ENCODE data around the gene FBN2. TPM values are rescaled to one million over a fixed set of nuclear protein-coding genes. Genes with fewer than 3 reads are reported as not detected.
A peak's percentile ranks its signal among the peaks of the same experiment; 100 is the strongest.

The FBN2 gene
- total RNA-seq, 1 experiment from 2014 or later, result 193 TPM

DNA sequence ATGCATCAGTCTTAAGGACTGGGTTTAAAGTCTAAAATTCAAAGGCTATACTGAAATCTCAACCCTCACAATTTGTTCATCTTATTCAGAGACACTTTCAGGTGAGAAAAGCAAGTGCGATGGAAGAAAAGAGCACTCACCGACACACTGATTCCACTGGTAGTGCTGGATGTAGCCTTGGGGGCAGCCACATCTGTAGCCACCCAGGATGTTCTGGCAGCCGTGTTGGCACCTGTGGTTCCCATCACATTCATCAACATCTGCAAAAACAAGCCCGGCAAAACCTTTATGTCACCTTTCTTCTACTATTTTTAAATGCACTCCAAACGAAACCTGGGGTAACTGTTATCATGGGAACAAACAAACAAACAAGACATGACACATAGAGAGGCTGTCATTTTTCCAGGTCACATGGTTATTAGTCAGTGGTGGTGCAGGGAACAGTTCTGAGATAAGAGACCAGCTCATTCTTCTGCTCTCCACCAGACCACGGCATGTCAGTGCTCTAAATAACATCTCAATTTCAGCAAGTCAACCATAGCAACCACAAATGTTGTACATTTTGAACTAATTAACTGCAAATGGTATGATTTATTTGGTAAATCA is 266.1 kb downstream of the FBN2 start:
- TF ChIP-seq, protein P1, sequence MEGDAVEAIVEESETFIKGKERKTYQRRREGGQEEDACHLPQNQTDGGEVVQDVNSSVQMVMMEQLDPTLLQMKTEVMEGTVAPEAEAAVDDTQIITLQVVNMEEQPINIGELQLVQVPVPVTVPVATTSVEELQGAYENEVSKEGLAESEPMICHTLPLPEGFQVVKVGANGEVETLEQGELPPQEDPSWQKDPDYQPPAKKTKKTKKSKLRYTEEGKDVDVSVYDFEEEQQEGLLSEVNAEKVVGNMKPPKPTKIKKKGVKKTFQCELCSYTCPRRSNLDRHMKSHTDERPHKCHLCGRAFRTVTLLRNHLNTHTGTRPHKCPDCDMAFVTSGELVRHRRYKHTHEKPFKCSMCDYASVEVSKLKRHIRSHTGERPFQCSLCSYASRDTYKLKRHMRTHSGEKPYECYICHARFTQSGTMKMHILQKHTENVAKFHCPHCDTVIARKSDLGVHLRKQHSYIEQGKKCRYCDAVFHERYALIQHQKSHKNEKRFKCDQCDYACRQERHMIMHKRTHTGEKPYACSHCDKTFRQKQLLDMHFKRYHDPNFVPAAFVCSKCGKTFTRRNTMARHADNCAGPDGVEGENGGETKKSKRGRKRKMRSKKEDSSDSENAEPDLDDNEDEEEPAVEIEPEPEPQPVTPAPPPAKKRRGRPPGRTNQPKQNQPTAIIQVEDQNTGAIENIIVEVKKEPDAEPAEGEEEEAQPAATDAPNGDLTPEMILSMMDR (IDR thresholded peaks at IDR 0.05; ENCODE audit: unreplicated experiment), result no peak
- POLR2A ChIA-PET, result no interaction called here
- H3K4me3 Mint-ChIP-seq (ENCODE audit: unreplicated experiment), result no peak overlapping the region
- H3K27ac Mint-ChIP-seq (ENCODE audit: low read depth, unreplicated experiment), result no peak overlapping the region
- intact Hi-C loops (cut with micrococcal nuclease), result no loop called here
- CTCF ChIA-PET, result no interaction called here
- peaks cover 13% of the 10 kb centered on the region for H3K4me1 Mint-ChIP-seq (ENCODE audit: insufficient read depth, unreplicated experiment)
- peaks cover 49% of the 10 kb centered on the region for H3K36me3 Mint-ChIP-seq (ENCODE audit: insufficient read depth, unreplicated experiment)
- H3K27me3 Mint-ChIP-seq (ENCODE audit: insufficient read depth, unreplicated experiment), result no peaks in the 10 kb centered on the region
- peaks cover 3% of the 10 kb centered on the region for H3K9me3 Mint-ChIP-seq (ENCODE audit: unreplicated experiment)
- no TSS peak for BruUV-seq (replicated peaks)
- DNase-seq (ENCODE audit: unreplicated experiment), result peak; percentile 58

DNA sequence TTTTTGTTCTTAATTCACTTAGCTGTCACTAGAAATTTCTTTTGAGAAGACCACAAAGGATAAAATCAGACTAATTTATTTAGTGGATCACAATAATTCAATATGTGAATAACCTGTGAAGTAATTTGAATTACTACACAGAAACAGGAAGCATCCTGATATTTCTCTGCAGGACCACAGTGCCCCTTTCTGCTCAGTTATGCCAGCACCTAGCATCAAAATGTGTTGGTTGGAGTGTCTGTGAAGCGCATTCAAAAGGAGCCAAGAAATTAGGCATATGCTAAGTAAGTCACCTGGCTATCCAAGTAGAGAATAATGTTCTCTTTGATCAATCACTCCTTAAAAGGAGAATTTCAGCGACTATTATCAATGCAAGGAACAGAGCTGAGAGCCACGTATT is 267.0 kb downstream of the FBN2 start:
- Mint-ChIP-seq H3K4me1 (ENCODE audit: insufficient read depth, unreplicated experiment) (peaks cover 6% of the 10 kb centered on the region), H3K27ac (ENCODE audit: low read depth, unreplicated experiment) (no peak overlapping the region), H3K9me3 (ENCODE audit: unreplicated experiment) (peaks cover 6% of the 10 kb centered on the region), H3K4me3 (ENCODE audit: unreplicated experiment) (no peak overlapping the region), H3K27me3 (ENCODE audit: insufficient read depth, unreplicated experiment) (no peaks in the 10 kb centered on the region), H3K36me3 (ENCODE audit: insufficient read depth, unreplicated experiment) (peaks cover 44% of the 10 kb centered on the region)
- DNase-seq (ENCODE audit: unreplicated experiment), result no peak
- no TSS peak for BruUV-seq (replicated peaks)
- TF ChIP-seq, protein P1 (IDR thresholded peaks at IDR 0.05; ENCODE audit: unreplicated experiment), result no peak
- CTCF ChIA-PET, result interaction anchor here (0.7 to 0.8 kb wide), 2 partner anchors 8 to 666 kb away, joined by 3 read pairs; no protein-coding TSS in a partner anchor
- intact Hi-C loops (cut with micrococcal nuclease), result no loop called here
- POLR2A ChIA-PET, result no interaction called here

DNA sequence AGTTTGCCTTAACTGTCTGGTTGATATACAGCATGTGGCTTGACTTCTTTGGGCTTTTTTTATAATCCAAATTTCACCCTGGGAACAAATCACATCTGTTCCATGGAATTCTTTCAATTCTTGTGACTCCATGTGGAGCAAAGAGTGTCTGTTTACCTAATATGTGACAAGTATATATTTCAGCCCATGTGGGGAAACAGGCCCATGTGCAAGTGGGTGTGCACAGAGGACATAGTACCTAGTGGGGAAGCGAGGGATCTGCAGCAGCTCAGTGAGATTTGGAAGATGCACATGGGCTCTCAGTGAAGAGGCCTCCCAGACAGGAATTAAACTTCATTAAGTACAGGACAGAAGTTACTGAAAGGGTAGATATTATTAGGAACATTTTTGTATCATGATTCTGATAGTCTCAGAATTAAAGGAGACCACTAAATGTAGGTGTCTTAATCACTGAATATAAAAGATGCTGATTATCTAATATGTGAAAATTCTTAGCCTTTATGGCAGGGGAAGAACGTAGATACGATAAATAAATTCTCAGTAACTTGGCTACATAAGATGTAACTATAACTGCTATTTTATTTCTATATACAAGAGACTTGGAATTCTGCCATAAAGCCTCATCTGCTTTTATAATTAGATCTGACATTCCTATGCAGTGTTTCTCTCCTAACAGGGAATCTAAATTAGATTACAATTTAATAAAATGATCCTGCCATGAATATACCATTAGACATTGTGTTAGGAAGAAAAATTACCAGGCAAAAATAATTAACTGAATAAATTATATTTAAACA is 273.3 kb downstream of the FBN2 start:
- Mint-ChIP-seq H3K9me3 (ENCODE audit: unreplicated experiment) (peaks cover 6% of the 10 kb centered on the region), H3K36me3 (ENCODE audit: insufficient read depth, unreplicated experiment) (peaks cover 34% of the 10 kb centered on the region), H3K4me3 (ENCODE audit: unreplicated experiment) (no peak overlapping the region), H3K27ac (ENCODE audit: low read depth, unreplicated experiment) (no peak overlapping the region), H3K4me1 (ENCODE audit: insufficient read depth, unreplicated experiment) (no peaks in the 10 kb centered on the region), H3K27me3 (ENCODE audit: insufficient read depth, unreplicated experiment) (no peaks in the 10 kb centered on the region)
- DNase-seq (ENCODE audit: unreplicated experiment), result no peak
- BruUV-seq (replicated peaks), result no TSS peak
- intact Hi-C loops (cut with micrococcal nuclease), result no loop called here
- TF ChIP-seq, protein P1 (IDR thresholded peaks at IDR 0.05; ENCODE audit: unreplicated experiment), result no peak
- ChIA-PET CTCF (no interaction called here), POLR2A (interaction anchor here (0.6 kb wide), 1 partner anchor 10 kb away, joined by 3 read pairs; no protein-coding TSS in a partner anchor)

DNA sequence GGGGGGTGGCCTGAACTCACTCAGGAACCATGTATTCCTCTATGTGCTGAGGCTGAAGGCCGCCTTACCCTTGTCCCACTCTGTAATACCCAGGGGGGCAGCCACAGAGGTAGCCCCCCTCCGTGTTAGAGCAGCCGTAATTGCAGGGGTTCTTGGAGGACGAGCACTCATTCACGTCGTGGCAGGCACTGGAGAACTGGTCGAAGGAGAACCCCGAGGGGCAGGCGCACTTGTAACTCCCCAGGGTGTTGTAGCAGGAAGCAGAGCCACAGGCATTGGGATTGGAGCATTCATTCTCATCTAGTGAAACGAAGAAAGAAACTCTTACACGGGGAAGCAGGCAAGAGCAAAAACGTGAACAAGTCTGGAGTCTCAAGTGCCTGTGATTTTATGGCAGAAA is 274.7 kb downstream of the FBN2 start:
- POLR2A ChIA-PET, result no interaction called here
- H3K27ac Mint-ChIP-seq (ENCODE audit: low read depth, unreplicated experiment), result peak overlapping the region; percentile 84
- TF ChIP-seq, protein P1 (IDR thresholded peaks at IDR 0.05; ENCODE audit: unreplicated experiment), result no peak
- no peak for DNase-seq (ENCODE audit: unreplicated experiment)
- no peaks in the 10 kb centered on the region for H3K4me1 Mint-ChIP-seq (ENCODE audit: insufficient read depth, unreplicated experiment)
- no peaks in the 10 kb centered on the region for H3K27me3 Mint-ChIP-seq (ENCODE audit: insufficient read depth, unreplicated experiment)
- H3K9me3 Mint-ChIP-seq (ENCODE audit: unreplicated experiment), result peaks cover 6% of the 10 kb centered on the region
- H3K36me3 Mint-ChIP-seq (ENCODE audit: insufficient read depth, unreplicated experiment), result peaks cover 38% of the 10 kb centered on the region
- BruUV-seq (replicated peaks), result no TSS peak
- intact Hi-C loops (cut with micrococcal nuclease), result no loop called here
- CTCF ChIA-PET, result no interaction called here
- no peak overlapping the region for H3K4me3 Mint-ChIP-seq (ENCODE audit: unreplicated experiment)
